ENCODE results near the gene UBE2G2. TPM values are rescaled to one million over a fixed set of nuclear protein-coding genes. Genes with fewer than 3 reads are reported as not detected.

Gene UBE2G2
- total and polyA plus RNA-seq, 2 donors (not counting 3 experiments of a cell fraction or from before 2014, with no cell fraction given), result 95.0 to 114 TPM

DNA sequence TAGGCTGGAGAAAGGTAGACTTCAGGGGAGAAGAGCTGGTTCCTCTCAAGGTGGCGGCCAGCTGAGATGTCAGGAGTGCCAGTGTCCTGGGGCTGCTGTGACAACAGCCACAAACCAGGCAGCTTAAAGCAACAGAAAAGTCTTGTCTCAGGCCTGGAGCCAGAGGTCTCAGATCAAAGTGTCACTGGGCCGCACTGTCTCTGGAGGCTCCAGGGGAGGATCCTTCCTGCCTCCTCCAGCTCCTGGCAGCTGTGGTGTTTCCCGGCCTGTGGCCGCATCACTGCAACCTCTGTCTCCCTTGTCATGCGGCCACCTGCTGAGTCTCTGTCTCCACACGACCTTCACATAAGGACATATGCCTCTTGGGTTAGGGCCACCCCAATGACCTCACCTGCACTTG lies 65.8 kb downstream of the UBE2G2 start:
- no peak overlapping the region for H3K9ac ChIP-seq (replicated peaks; ENCODE audit: extremely low read depth, insufficient read depth, low read length)
- dilution Hi-C loops (cut with MboI; ENCODE audit: extremely low pct_ligation_motif_present, low sequenced_read_pairs) (no loop called here), intact Hi-C loops (cut with micrococcal nuclease) (no loop called here)
- no peaks in the 10 kb centered on the region for H4K20me1 ChIP-seq (replicated peaks; ENCODE audit: control insufficient read depth, extremely low read depth, insufficient read depth, low read length)
- H3K27me3 ChIP-seq (ENCODE audit: control insufficient read depth in 2 of 2, insufficient read depth in 2 of 2, low read length in 2 of 2), result peaks cover 5 to 10% of the 10 kb centered on the region in 2 experiments
- FAIRE-seq (no peak), DNase-seq (ENCODE audit: low read depth, low spot score) (no peak)
- TF ChIP-seq EZH2 (IDR thresholded peaks at IDR 0.05; ENCODE audit: borderline replicate concordance, low read depth, low read length, severe bottlenecking) (no peak), MYC (IDR thresholded peaks at IDR 0.05; ENCODE audit: low read depth, low read length) (no peak), FOS (IDR thresholded peaks at IDR 0.05; ENCODE audit: borderline replicate concordance, insufficient read depth, low read length) (no peak)
- no peak overlapping the region for H2AFZ ChIP-seq (ENCODE audit: low read depth, low read length)
- no peaks in the 10 kb centered on the region for H3K79me2 ChIP-seq (ENCODE audit: control insufficient read depth, insufficient read depth, low read length)
- POLR2A ChIA-PET, result no interaction called here
- no TSS peak for BruUV-seq (replicated peaks)
- no peaks in the 10 kb centered on the region for H3K9me3 ChIP-seq (replicated peaks; ENCODE audit: control insufficient read depth, insufficient read depth, low read length)
- H3K4me3 ChIP-seq (replicated peaks in 1 of 3; ENCODE audit: insufficient read depth in 1 of 3, low read depth in 1 of 3, low read length in 3 of 3), result no peak overlapping the region
- H3K36me3 ChIP-seq (ENCODE audit: control insufficient read depth in 2 of 2, extremely low read depth in 1 of 2, insufficient read depth in 2 of 2, low read length in 2 of 2), result no peaks in the 10 kb centered on the region
- no peak overlapping the region for H3K4me2 ChIP-seq (ENCODE audit: insufficient read depth, low read length)
- CTCF ChIA-PET, result interaction anchor here (0.9 kb wide), 1 partner anchor 225 kb away, joined by 4 read pairs; no protein-coding TSS in a partner anchor
- H3K27ac ChIP-seq (ENCODE audit: insufficient read depth, low read depth, low read length), result no peak overlapping the region
- H3K4me1 ChIP-seq (ENCODE audit: control insufficient read depth, extremely low read depth, insufficient read depth, low read length), result no peaks in the 10 kb centered on the region
- H3K9me1 ChIP-seq (replicated peaks; ENCODE audit: control insufficient read depth, extremely low read depth, insufficient read depth, low read length), result no peaks in the 10 kb centered on the region

DNA sequence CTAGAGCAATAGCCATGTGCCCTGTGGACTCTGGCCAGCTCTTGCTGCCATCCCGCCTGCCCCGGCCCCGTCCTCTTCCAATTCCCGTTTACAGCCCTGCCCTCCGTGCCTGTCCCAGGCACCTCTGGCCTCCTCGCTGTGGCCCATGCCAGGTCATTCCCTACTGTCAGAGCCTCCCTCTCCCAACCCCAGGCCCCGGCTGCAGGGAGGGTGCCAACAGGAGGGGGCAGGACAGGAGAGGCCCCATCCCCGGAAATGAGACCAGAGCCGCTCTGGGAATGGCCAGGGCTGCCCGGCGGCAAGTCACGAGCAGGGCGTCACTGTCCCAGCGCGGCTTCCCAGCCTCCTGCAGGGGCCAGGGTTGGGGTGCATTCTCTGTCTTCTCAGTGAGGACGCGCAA lies 66.8 kb downstream of the UBE2G2 start:
- BruUV-seq (replicated peaks), result no TSS peak
- H3K9me1 ChIP-seq (replicated peaks; ENCODE audit: control insufficient read depth, extremely low read depth, insufficient read depth, low read length), result no peaks in the 10 kb centered on the region
- H3K4me3 ChIP-seq (replicated peaks in 1 of 3; ENCODE audit: insufficient read depth in 1 of 3, low read depth in 1 of 3, low read length in 3 of 3), result no peak overlapping the region
- H3K36me3 ChIP-seq (ENCODE audit: control insufficient read depth in 2 of 2, extremely low read depth in 1 of 2, insufficient read depth in 2 of 2, low read length in 2 of 2), result no peaks in the 10 kb centered on the region
- no peak overlapping the region for H3K27ac ChIP-seq (ENCODE audit: insufficient read depth, low read depth, low read length)
- no peaks in the 10 kb centered on the region for H3K4me1 ChIP-seq (ENCODE audit: control insufficient read depth, extremely low read depth, insufficient read depth, low read length)
- dilution Hi-C loops (cut with MboI; ENCODE audit: extremely low pct_ligation_motif_present, low sequenced_read_pairs) (no loop called here), intact Hi-C loops (cut with micrococcal nuclease) (no loop called here)
- H3K9me3 ChIP-seq (replicated peaks; ENCODE audit: control insufficient read depth, insufficient read depth, low read length), result no peaks in the 10 kb centered on the region
- H3K9ac ChIP-seq (replicated peaks; ENCODE audit: extremely low read depth, insufficient read depth, low read length), result no peak overlapping the region
- no peak overlapping the region for H2AFZ ChIP-seq (ENCODE audit: low read depth, low read length)
- H3K79me2 ChIP-seq (ENCODE audit: control insufficient read depth, insufficient read depth, low read length), result no peaks in the 10 kb centered on the region
- no peak for FAIRE-seq
- H3K4me2 ChIP-seq (ENCODE audit: insufficient read depth, low read length), result no peak overlapping the region
- no peaks in the 10 kb centered on the region for H4K20me1 ChIP-seq (replicated peaks; ENCODE audit: control insufficient read depth, extremely low read depth, insufficient read depth, low read length)
- no peak for DNase-seq (ENCODE audit: low read depth, low spot score)
- TF ChIP-seq, protein P1, sequence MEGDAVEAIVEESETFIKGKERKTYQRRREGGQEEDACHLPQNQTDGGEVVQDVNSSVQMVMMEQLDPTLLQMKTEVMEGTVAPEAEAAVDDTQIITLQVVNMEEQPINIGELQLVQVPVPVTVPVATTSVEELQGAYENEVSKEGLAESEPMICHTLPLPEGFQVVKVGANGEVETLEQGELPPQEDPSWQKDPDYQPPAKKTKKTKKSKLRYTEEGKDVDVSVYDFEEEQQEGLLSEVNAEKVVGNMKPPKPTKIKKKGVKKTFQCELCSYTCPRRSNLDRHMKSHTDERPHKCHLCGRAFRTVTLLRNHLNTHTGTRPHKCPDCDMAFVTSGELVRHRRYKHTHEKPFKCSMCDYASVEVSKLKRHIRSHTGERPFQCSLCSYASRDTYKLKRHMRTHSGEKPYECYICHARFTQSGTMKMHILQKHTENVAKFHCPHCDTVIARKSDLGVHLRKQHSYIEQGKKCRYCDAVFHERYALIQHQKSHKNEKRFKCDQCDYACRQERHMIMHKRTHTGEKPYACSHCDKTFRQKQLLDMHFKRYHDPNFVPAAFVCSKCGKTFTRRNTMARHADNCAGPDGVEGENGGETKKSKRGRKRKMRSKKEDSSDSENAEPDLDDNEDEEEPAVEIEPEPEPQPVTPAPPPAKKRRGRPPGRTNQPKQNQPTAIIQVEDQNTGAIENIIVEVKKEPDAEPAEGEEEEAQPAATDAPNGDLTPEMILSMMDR (IDR thresholded peaks at IDR 0.05; ENCODE audit: extremely low read depth in 1 of 2, insufficient read depth in 1 of 2, low read depth in 1 of 2, low read length in 2 of 2), result no peak
- TF ChIP-seq POLR2AphosphoS5 (IDR thresholded peaks at IDR 0.05; ENCODE audit: insufficient read depth, low read depth, low read length) (no peak), POLR2A (IDR thresholded peaks at IDR 0.05; ENCODE audit: low read depth, low read length) (no peak), MYC (IDR thresholded peaks at IDR 0.05; ENCODE audit: low read depth, low read length) (no peak), GATA2 (IDR thresholded peaks at IDR 0.05; ENCODE audit: insufficient read depth, insufficient read length, low read depth, low read length) (no peak), FOS (IDR thresholded peaks at IDR 0.05; ENCODE audit: borderline replicate concordance, insufficient read depth, low read length) (no peak), JUN (IDR thresholded peaks at IDR 0.05; ENCODE audit: borderline replicate concordance, insufficient read depth, insufficient read length, low read depth) (no peak), EZH2 (IDR thresholded peaks at IDR 0.05; ENCODE audit: borderline replicate concordance, low read depth, low read length, severe bottlenecking) (no peak)
- TF ChIP-seq, protein P2, sequence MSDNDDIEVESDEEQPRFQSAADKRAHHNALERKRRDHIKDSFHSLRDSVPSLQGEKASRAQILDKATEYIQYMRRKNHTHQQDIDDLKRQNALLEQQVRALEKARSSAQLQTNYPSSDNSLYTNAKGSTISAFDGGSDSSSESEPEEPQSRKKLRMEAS (IDR thresholded peaks at IDR 0.05; ENCODE audit: insufficient read depth, insufficient read length), result no peak
- peaks cover 3 to 6% of the 10 kb centered on the region in 2 experiments for H3K27me3 ChIP-seq (ENCODE audit: control insufficient read depth in 2 of 2, insufficient read depth in 2 of 2, low read length in 2 of 2)
- POLR2A ChIA-PET, result no interaction called here
- CTCF ChIA-PET, result interaction anchor here (0.9 kb wide), 1 partner anchor 224 kb away, joined by 4 read pairs; no protein-coding TSS in a partner anchor
